ENCODE measurements around the gene MBD6. TPM values are rescaled to one million over a fixed set of nuclear protein-coding genes. Genes with fewer than 3 reads are reported as not detected.
A peak's percentile ranks its signal among the peaks of the same experiment; 100 is the strongest.

MBD6 gene
- total RNA-seq (11.0 TPM), polyA plus RNA-seq (ENCODE audit: insufficient read depth in 1 of 8, insufficient read length in 8 of 8, low replicate concordance in 1 of 8) (10 to 100 TPM; 27.3 to 55.5 (median 33.1) TPM)
- long read RNA-seq, donor 1, partial matches to known transcripts = 18 of 18 reads
- long read RNA-seq, donor 1, other reads (novel, unspliced or antisense) = 0 of 18 reads
- long read RNA-seq, donor 2 = 0 reads
- long read RNA-seq, donor 3, partial matches to known transcripts = 52 of 123 reads
- long read RNA-seq, donor 3, other reads (novel, unspliced or antisense) = 70 of 123 reads
- long read RNA-seq, donor 4, partial matches to known transcripts = 30 of 30 reads
- long read RNA-seq, donor 4, other reads (novel, unspliced or antisense) = 0 of 30 reads
- long read RNA-seq, donor 5, partial matches to known transcripts = 25 of 25 reads
- long read RNA-seq, donor 5, other reads (novel, unspliced or antisense) = 0 of 25 reads
- long read RNA-seq, donor 6, partial matches to known transcripts = 80 of 172 reads
- long read RNA-seq, donor 6, other reads (novel, unspliced or antisense) = 90 of 172 reads
- long read RNA-seq, donor 7, partial matches to known transcripts = 66 of 109 reads
- long read RNA-seq, donor 7, other reads (novel, unspliced or antisense) = 43 of 109 reads
- long read RNA-seq, donor 8, partial matches to known transcripts = 46 of 64 reads
- long read RNA-seq, donor 8, other reads (novel, unspliced or antisense) = 16 of 64 reads
- long read RNA-seq, donor 9, partial matches to known transcripts = 53 of 68 reads
- long read RNA-seq, donor 9, other reads (novel, unspliced or antisense) = 15 of 68 reads
- long read RNA-seq, donor 10, partial matches to known transcripts = 82 of 141 reads
- long read RNA-seq, donor 10, other reads (novel, unspliced or antisense) = 57 of 141 reads
- long read RNA-seq, donor 11, partial matches to known transcripts = 32 of 32 reads
- long read RNA-seq, donor 11, other reads (novel, unspliced or antisense) = 0 of 32 reads

GRCh38 chr12:57522011-57522886 lies at the start of gene MBD6:
MBD6 (plus strand) TSS chr12:57522824; CDS start chr12:57524304, 1,480 bp downstream.
- WGBS (ENCODE audit: insufficient coverage) = under 1% methylated on average over 54 of the region's 57 CpGs
- DNase-seq = peak; percentile 92
- peak within 1 kb of the TSS; percentile 78 for H3K4me3 ChIP-seq (ENCODE audit: low read length)
- H3K27me3 ChIP-seq (ENCODE audit: control insufficient read depth, insufficient read depth, low read length) = no peaks in the 10 kb centered on the region
- H3K4me1 ChIP-seq (ENCODE audit: control insufficient read depth, insufficient read depth, low read length) = peaks cover 55% of the 10 kb centered on the region
- H3K27ac ChIP-seq (ENCODE audit: low read length) = peak within 1 kb of the TSS; percentile 98
- no peaks in the 10 kb centered on the region for H3K9me3 ChIP-seq (replicated peaks; ENCODE audit: control insufficient read depth, low read depth, low read length)
- peaks cover 42% of the 10 kb centered on the region for H3K36me3 ChIP-seq (ENCODE audit: control insufficient read depth, insufficient read depth, low read length)

- Histone ChIP-seq H3K36me3 (ENCODE audit: control insufficient read depth, insufficient read depth, low read length) (peaks cover 15% of the 10 kb centered on the region), H3K27ac (ENCODE audit: low read length) (no peak overlapping the region), H3K9me3 (replicated peaks; ENCODE audit: control insufficient read depth, low read depth, low read length) (no peaks in the 10 kb centered on the region), H3K4me1 (ENCODE audit: control insufficient read depth, insufficient read depth, low read length) (peaks cover 16% of the 10 kb centered on the region), H3K4me3 (ENCODE audit: low read length) (no peak overlapping the region), H3K27me3 (ENCODE audit: control insufficient read depth, insufficient read depth, low read length) (peaks cover 64% of the 10 kb centered on the region)
- DNase-seq = no peak
- WGBS (ENCODE audit: insufficient coverage) = 40% methylated on average over 1 of the region's 3 CpGs
These were observed 49.2 kb upstream of the MBD6 start for GRCh38 chr12:57473392-57473791.

GRCh38 chr12:57473886-57474285 lies 48.7 kb upstream of the MBD6 start:
- Histone ChIP-seq H3K27me3 (ENCODE audit: control insufficient read depth, insufficient read depth, low read length) (peaks cover 67% of the 10 kb centered on the region), H3K4me1 (ENCODE audit: control insufficient read depth, insufficient read depth, low read length) (peaks cover 16% of the 10 kb centered on the region), H3K27ac (ENCODE audit: low read length) (no peak overlapping the region), H3K4me3 (ENCODE audit: low read length) (no peak overlapping the region), H3K36me3 (ENCODE audit: control insufficient read depth, insufficient read depth, low read length) (peaks cover 14% of the 10 kb centered on the region), H3K9me3 (replicated peaks; ENCODE audit: control insufficient read depth, low read depth, low read length) (no peaks in the 10 kb centered on the region)
- no peak for DNase-seq
- no CpG with 5 or more reads among the region's 5 CpGs for WGBS (ENCODE audit: insufficient coverage)

- peaks cover 16% of the 10 kb centered on the region for H3K4me1 ChIP-seq (ENCODE audit: control insufficient read depth, insufficient read depth, low read length)
- H3K27me3 ChIP-seq (ENCODE audit: control insufficient read depth, insufficient read depth, low read length) = peaks cover 70% of the 10 kb centered on the region
- H3K4me3 ChIP-seq (ENCODE audit: low read length) = no peak overlapping the region
- no peak for DNase-seq
- no peaks in the 10 kb centered on the region for H3K9me3 ChIP-seq (replicated peaks; ENCODE audit: control insufficient read depth, low read depth, low read length)
- no peak overlapping the region for H3K27ac ChIP-seq (ENCODE audit: low read length)
- WGBS (ENCODE audit: insufficient coverage) = 81% methylated on average over 5 of the region's 8 CpGs
- peaks cover 10% of the 10 kb centered on the region for H3K36me3 ChIP-seq (ENCODE audit: control insufficient read depth, insufficient read depth, low read length)
These were observed 48.2 kb upstream of the MBD6 start for GRCh38 chr12:57474430-57474829.

DNA sequence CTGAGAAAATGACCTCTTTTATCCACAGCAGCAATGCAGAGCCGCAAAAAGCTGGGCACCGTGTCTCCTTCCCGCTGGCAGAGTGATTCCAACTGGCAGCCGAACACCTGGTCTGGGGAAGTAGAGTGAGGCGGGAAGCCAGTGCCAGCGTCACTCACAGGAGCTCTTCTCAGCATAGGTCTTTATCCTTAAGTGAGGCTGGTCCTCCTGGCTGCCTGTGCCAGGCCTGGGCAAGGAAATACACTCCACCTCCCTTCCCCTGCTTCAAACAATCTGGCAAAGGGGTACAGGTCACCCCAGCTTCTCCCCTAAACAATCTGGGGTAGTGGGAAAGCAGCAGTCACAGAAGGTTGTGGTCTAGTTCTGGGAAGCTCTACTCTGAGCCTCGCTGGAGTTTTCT lies 47.8 kb upstream of the MBD6 start:
- WGBS (ENCODE audit: insufficient coverage) = 40% methylated on average over 2 of the region's 7 CpGs
- Histone ChIP-seq H3K4me1 (ENCODE audit: control insufficient read depth, insufficient read depth, low read length) (peaks cover 16% of the 10 kb centered on the region), H3K36me3 (ENCODE audit: control insufficient read depth, insufficient read depth, low read length) (peaks cover 7% of the 10 kb centered on the region), H3K9me3 (replicated peaks; ENCODE audit: control insufficient read depth, low read depth, low read length) (no peaks in the 10 kb centered on the region), H3K4me3 (ENCODE audit: low read length) (no peak overlapping the region), H3K27me3 (ENCODE audit: control insufficient read depth, insufficient read depth, low read length) (peaks cover 72% of the 10 kb centered on the region), H3K27ac (ENCODE audit: low read length) (no peak overlapping the region)
- no peak for DNase-seq

- DNase-seq = no peak
These were observed 47.1 kb upstream of the MBD6 start for GRCh38 chr12:57475271-57476161.

DNA sequence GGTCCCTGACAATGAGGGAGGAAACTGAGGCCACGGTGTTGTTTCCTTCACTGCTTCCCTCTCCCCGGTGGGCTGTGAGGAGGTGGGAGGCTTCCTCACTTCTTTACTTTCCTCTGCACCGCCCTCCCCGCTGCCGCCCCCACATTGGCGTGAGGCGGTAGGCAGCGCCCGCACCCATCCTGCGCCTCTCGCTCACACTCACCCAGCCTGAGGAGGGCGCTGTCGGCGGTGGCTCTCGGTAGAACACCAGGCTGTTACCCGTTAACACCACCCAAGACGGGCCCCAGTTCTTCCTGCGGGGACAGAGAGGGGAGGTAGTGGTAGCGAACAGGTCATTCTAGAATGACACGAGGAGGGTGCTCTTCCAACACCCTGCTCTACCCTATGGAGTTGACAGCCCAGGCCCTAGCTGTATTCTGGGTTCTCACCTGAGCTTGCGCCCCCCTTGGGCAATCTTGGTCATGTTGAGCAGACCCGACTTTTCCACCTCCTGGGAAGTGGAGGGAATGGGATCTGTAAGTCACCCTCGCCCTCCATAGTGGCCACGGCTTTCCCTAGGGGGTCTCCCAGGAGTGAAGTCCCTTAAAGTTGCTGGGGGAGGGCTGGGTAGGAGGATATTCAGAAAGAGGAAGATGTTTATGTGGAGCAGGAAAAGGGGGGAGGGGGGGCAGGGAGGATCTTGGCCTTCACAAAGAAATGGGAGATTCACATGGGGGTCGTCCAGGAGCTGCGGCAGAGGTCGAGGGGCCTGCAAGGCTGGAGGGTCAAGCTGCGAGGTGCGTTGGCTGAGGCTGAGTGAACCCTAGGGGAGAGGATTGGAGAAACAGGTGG lies 46.2 kb upstream of the MBD6 start:
- H3K9me3 ChIP-seq (replicated peaks; ENCODE audit: control insufficient read depth, low read depth, low read length) = no peaks in the 10 kb centered on the region
- peaks cover 76% of the 10 kb centered on the region for H3K27me3 ChIP-seq (ENCODE audit: control insufficient read depth, insufficient read depth, low read length)
- H3K36me3 ChIP-seq (ENCODE audit: control insufficient read depth, insufficient read depth, low read length) = no peaks in the 10 kb centered on the region
- no peak overlapping the region for H3K27ac ChIP-seq (ENCODE audit: low read length)
- peak overlapping the region; percentile 31 for H3K4me3 ChIP-seq (ENCODE audit: low read length)
- H3K4me1 ChIP-seq (ENCODE audit: control insufficient read depth, insufficient read depth, low read length) = peaks cover 16% of the 10 kb centered on the region
- WGBS (ENCODE audit: insufficient coverage) = 34% methylated on average over 9 of the region's 29 CpGs
- no peak for DNase-seq

More at GRCh38 chr12:57475271-57476161, 47.1 kb upstream of the MBD6 start:
- peak overlapping the region; percentile 19 for H3K4me3 ChIP-seq (ENCODE audit: low read length)
- no peaks in the 10 kb centered on the region for H3K9me3 ChIP-seq (replicated peaks; ENCODE audit: control insufficient read depth, low read depth, low read length)
- H3K27me3 ChIP-seq (ENCODE audit: control insufficient read depth, insufficient read depth, low read length) = peaks cover 73% of the 10 kb centered on the region
- 4% methylated on average over 61 of the region's 84 CpGs for WGBS (ENCODE audit: insufficient coverage)
- H3K4me1 ChIP-seq (ENCODE audit: control insufficient read depth, insufficient read depth, low read length) = peaks cover 16% of the 10 kb centered on the region
- peaks cover 7% of the 10 kb centered on the region for H3K36me3 ChIP-seq (ENCODE audit: control insufficient read depth, insufficient read depth, low read length)
- no peak overlapping the region for H3K27ac ChIP-seq (ENCODE audit: low read length)

GRCh38 chr12:57476993-57477709 lies 45.5 kb upstream of the MBD6 start:
- no peaks in the 10 kb centered on the region for H3K9me3 ChIP-seq (replicated peaks; ENCODE audit: control insufficient read depth, low read depth, low read length)
- no peaks in the 10 kb centered on the region for H3K36me3 ChIP-seq (ENCODE audit: control insufficient read depth, insufficient read depth, low read length)
- H3K27me3 ChIP-seq (ENCODE audit: control insufficient read depth, insufficient read depth, low read length) = peaks cover 76% of the 10 kb centered on the region
- WGBS (ENCODE audit: insufficient coverage) = 63% methylated on average over 12 of the region's 15 CpGs
- DNase-seq = no peak
- H3K4me3 ChIP-seq (ENCODE audit: low read length) = peak overlapping the region; percentile 31
- H3K4me1 ChIP-seq (ENCODE audit: control insufficient read depth, insufficient read depth, low read length) = peaks cover 16% of the 10 kb centered on the region
- no peak overlapping the region for H3K27ac ChIP-seq (ENCODE audit: low read length)

Measured in muscle of leg (tissue), 16 donors.